HL-60 (cell line): ENCODE data around the gene ROR2.

Experiments used
- DNase-seq, 2 experiments: peaks; one replicate each; pipeline ENCODE4 v3.0.0-alpha.2; 2010 to 2020; ENCODE audit warnings: low read depth in 1 of 2, low spot score in 1 of 2
- H3K27ac ChIP-seq: fragments of 250-450 bp; sonication (Bioruptor Pico); replicated peaks from 2 replicates; pipeline ENCODE4 v1.5.1; 2020; ENCODE audit warnings: mild to moderate bottlenecking, moderate library complexity
- H3K27me3 ChIP-seq: fragments of 250-450 bp; sonication (Bioruptor Pico); 2 replicates; pipeline ENCODE4 v1.5.1; 2021; ENCODE audit warnings: mild to moderate bottlenecking, moderate library complexity; ENCODE audit not compliant: insufficient read depth, poor library complexity, severe bottlenecking
- H3K4me3 ChIP-seq: replicated peaks from 2 replicates; pipeline ENCODE4 v1.5.1; 2011; ENCODE audit warnings: mild to moderate bottlenecking, control low read depth, low read length; ENCODE audit not compliant: insufficient read depth
- CTCF ChIP-seq: IDR thresholded peaks from one replicate; pipeline ENCODE4 v1.5.1; 2011; ENCODE audit warnings: low read length, control low read depth, inconsistent platforms; ENCODE audit not compliant: insufficient read depth
- GABPA ChIP-seq: IDR thresholded peaks from 2 replicates; pipeline ENCODE4 v1.6.1; 2012; ENCODE audit warnings: low read depth
- POLR2AphosphoS5 ChIP-seq: IDR thresholded peaks from 2 replicates; pipeline ENCODE4 v1.6.1; 2012; ENCODE audit warnings: low read depth
- REST ChIP-seq: IDR thresholded peaks from 2 replicates; pipeline ENCODE4 v1.6.1; 2012; ENCODE audit warnings: low read depth; ENCODE audit not compliant: insufficient replicate concordance
- SPI1 ChIP-seq: IDR thresholded peaks from 2 replicates; pipeline ENCODE4 v1.6.1; 2012; ENCODE audit warnings: low read depth, mild to moderate bottlenecking, borderline replicate concordance

Gene ROR2

GRCh38 chr9:91824601-91825305 is 125.3 kb downstream of the ROR2 start:
- Histone ChIP-seq H3K27ac (no peak overlapping the region), H3K27me3 (no peaks in the 10 kb centered on the region), H3K4me3 (no peak overlapping the region)
- TF ChIP-seq SPI1 = no peak
- no peak for TF ChIP-seq GABPA
- TF ChIP-seq POLR2AphosphoS5 = no peak
- no peak for TF ChIP-seq REST
- TF ChIP-seq CTCF = no peak
- no peak for DNase-seq

GRCh38 chr9:91824151-91824550 is 125.9 kb downstream of the ROR2 start:
- Histone ChIP-seq H3K27me3 (no peaks in the 10 kb centered on the region), H3K27ac (no peak overlapping the region), H3K4me3 (no peak overlapping the region)
- DNase-seq = no peak
- TF ChIP-seq POLR2AphosphoS5 = no peak
- TF ChIP-seq SPI1 = no peak
- no peak for TF ChIP-seq CTCF
- no peak for TF ChIP-seq GABPA
- TF ChIP-seq REST = no peak

- no peak overlapping the region for H3K27ac ChIP-seq
- TF ChIP-seq SPI1 (peak; percentile 72; the same call in 1 of the 2 replicates), CTCF (no peak), GABPA (no peak)
- peak; percentile 17 to 32 for DNase-seq
Measured at GRCh38 chr9:91820949-91821880, 128.8 kb downstream of the ROR2 start.

More at GRCh38 chr9:91820949-91821880, 128.8 kb downstream of the ROR2 start:
- Histone ChIP-seq H3K4me3 (no peak overlapping the region), H3K27me3 (no peaks in the 10 kb centered on the region)
